Activated CD8-positive, alpha-beta memory T cell treated with anti-CD3 and anti-CD28 coated beads, Interleukin-2, amount 50 U/mL, for 48 hours (primary cell): ENCODE data around the gene RYR2.

Source experiments
- DNase-seq: peaks from one replicate; pipeline ENCODE4 v3.0.0-alpha.2; 2020

The RYR2 gene

DNA sequence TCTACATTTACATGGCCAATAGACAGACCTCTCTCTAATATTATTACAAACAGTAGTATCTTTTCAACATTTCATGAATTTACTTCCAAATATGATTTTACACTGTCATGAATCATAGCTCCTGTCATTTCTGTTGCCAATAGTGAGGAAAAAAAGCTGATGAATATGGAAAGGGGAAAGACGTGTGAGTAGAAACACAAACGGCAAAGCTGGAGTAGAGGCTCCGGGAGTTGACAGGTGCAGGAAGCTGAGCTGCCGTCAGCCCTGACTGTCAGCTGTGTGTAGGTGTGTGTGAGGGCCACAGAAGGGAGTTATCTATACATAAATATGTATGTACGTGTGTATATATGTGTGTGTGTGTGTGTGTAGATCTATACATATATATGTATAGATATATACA is 431.9 kb downstream of the RYR2 start:
- DNase-seq = no peak

DNA sequence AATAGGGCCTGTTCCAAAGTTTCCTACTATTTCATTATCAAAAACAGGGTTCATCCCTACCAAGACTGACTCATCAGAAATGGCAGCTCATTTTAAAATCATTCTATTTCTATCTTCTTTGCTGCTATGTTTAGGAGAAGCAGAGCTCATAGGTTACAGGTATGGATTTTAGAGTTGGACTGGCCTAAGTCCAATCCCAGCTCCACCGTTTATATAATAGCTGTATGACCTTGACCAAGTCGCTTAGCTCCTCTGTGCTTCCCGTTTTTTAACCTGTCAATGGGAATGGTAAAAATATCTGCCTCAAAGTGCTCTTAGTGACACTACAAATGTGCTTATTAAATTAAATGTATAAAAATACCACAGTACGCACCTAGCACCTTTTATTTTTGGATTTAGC is 436.1 kb downstream of the RYR2 start:
- no peak for DNase-seq

DNA sequence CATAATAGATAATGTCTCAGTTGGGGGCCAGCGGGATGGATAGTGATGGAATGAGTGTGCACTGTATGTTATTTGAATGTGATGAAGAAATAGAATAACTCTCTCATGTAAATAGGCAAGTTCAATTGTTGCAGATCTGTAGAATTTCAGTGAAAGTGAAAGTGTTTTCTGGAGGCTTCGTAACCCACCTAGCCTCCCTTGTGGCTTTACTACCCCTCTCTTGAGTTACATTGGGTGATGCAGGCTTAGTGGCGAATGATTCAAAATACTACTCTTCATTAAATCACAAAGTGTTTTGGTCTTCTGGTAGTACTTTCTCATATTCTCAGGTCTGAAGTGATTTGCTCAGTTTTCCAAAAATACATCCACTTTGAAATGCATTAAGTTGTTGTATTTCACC is 436.9 kb downstream of the RYR2 start:
- no peak for DNase-seq

DNA sequence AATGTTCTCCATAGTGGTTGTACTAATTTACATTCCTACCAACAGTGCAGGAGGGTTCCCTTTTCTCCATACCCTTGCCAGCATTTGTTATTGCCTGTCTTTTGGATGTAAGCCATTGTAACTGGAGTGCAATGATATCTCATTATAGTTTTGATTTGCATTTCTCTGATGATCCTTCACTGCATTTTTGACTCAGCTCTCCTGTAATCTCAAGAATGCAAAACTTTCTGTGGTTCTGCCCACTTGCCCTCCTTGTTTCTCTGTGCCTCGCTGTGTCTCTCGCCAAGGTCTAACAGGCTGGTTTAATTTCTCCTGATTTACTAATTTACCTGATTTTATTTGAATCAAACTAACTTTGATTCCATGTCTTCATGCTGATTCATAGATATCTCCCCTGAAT is 440.8 kb downstream of the RYR2 start:
- no peak for DNase-seq

DNA sequence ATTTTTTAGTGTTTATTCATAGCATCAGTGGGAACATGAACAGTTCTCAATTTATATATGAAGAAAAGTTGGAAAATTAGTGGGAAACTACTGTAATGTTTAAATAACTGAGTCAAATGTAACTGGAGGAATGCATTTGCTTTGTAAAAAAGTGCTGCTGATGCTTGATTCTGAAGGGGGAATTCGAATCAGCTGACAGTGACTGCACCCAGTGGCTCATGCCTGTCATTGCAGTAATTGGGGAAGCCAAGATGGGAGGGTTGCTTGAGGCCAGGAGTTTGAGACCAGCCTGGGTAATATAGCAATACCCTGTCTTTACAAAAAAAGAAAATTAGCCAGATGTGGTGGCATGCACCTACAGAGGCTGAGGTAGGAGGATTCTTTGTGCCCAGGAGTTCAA is 450.4 kb downstream of the RYR2 start:
- DNase-seq = no peak

DNA sequence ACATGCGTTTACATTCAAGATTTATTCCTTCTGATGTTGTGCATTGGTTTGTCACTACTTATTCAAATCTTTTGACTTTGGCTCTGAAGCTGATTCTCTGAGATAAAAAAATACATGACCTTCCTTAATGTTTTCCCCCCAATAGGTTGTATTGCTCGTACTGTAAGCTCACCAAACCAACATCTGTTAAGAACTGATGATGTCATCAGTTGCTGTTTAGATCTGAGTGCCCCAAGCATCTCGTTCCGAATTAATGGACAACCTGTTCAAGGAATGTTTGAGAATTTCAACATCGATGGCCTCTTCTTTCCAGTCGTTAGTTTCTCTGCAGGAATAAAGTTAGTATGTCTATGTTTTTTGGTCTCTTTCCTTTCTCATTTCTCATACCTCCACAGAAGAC is 458.6 kb downstream of the RYR2 start:
- no peak for DNase-seq

DNA sequence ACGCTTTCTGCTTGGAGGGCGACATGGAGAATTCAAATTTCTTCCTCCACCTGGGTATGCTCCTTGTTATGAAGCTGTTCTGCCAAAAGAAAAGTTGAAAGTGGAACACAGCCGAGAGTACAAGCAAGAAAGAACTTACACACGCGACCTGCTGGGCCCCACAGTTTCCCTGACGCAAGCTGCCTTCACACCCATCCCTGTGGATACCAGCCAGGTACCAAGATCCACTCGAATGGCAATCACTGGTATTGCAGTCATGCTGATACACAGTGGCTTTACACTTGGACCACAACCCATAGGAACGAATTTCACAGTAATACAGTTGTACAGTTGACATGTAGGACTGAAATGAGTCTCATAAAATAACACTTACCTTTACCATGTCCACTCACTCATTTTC is 461.3 kb downstream of the RYR2 start:
- DNase-seq = no peak

DNA sequence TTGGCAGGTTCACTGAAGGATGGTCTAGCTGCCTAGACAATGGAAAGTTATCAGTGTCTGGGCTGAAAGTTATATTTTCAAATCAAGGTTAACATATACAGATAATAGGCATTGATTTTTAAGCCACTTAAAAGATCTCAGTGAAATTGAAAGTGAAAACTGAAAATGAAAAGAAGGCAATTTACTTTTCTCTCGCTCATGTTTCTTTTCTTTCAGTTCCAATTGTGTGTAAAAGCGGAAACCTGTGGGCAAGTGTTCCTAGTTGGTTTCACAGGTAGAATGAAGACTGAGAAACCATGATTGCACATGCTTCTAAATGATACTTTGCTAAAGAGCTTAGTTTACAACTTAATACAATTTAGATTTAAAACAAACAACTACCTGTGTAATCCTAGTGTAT is 465.0 kb downstream of the RYR2 start:
- DNase-seq = no peak

DNA sequence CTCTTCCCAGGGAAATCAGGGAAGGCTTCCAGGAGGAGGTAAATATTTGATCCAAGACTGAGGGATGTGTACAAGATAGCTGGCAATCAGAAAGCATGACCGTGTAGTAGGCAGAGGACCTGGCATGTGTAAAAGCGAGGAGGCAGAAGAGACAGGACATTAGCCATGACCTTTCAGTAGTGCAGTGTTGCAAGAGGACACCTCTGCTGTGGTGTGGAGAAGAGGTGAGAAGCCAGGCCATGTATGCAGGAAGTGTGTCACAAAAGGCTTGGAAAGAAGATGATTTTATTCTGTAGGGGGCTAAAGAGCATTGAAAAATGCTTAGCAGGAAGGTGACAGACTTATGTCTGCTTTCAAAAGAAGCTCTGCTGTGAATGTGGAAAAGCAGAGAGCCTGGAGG is 467.8 kb downstream of the RYR2 start:
- DNase-seq = no peak

DNA sequence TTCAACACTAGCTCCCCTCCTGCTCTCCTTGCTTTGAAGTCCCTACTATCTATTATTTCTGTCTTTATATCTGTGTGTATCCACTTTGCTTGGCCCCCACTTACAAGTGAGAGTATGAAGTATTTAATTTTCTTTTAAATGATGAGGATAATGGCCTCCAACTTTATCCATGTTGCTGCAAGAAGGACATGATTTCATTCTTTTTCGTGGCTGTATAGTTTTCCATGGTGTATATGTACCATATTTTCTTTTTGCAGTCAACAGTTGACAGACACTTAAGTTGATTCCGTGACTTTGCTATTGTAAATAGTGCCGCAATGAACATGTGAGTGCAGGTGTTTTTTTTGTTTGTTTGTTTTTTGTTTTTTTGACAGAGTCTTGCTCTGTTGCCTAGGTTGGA is 483.1 kb downstream of the RYR2 start:
- DNase-seq = no peak

DNA sequence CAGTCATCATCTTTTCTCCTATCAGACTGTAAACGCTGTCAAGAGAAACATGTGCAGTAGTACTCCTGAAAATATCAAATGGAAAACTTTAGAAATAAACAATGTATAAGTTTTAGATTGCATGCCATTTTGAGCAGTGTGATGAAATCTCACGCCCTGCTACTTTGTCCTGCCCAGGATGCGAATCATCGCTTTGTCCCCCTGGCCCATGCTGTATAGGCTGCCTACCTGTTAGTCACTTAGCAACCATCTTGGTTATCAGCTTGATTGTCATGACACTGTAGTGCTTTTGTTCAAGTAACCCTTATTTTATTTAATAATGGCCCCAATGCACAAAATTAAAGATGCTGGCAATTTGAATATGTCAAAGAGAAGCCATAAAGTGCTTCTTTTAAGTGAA is 485.8 kb downstream of the RYR2 start:
- DNase-seq = no peak

DNA sequence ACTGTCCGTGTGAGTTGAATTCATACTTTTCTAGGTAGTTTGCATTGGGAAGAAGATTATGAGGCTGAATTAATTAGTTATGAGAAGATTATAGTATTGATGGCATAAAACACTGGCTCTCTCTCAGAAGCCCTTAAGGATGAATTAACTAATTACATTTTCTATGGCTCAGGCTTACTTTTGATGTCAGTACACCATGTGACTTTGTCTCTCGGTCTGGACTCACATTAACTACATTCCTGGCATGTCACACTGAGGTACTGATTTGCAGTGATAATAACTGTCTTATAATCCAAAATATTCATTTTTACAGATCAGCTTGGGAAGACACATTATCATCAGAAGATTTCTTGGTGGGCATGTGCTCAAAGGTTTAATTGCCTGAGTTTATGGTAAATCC is 486.6 kb downstream of the RYR2 start:
- DNase-seq = no peak

DNA sequence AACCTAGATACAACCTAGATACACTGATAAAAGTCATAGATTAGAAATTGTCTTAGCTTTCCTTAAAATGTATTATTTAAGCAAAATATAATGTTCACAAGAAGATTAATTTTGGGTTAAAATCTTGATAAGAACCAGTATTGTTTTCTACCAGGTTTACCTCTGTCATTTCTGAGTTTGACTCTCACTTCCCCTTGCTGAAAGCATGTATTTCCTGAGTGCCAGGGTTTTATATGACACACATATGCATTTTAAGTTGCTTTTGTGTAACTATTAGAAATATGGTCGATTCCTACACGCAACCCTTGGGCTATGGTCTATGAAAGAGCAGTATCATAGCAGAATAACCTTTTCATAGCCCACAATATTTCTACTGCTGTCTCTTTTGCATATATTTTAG is 497.1 kb downstream of the RYR2 start:
- no peak for DNase-seq

DNA sequence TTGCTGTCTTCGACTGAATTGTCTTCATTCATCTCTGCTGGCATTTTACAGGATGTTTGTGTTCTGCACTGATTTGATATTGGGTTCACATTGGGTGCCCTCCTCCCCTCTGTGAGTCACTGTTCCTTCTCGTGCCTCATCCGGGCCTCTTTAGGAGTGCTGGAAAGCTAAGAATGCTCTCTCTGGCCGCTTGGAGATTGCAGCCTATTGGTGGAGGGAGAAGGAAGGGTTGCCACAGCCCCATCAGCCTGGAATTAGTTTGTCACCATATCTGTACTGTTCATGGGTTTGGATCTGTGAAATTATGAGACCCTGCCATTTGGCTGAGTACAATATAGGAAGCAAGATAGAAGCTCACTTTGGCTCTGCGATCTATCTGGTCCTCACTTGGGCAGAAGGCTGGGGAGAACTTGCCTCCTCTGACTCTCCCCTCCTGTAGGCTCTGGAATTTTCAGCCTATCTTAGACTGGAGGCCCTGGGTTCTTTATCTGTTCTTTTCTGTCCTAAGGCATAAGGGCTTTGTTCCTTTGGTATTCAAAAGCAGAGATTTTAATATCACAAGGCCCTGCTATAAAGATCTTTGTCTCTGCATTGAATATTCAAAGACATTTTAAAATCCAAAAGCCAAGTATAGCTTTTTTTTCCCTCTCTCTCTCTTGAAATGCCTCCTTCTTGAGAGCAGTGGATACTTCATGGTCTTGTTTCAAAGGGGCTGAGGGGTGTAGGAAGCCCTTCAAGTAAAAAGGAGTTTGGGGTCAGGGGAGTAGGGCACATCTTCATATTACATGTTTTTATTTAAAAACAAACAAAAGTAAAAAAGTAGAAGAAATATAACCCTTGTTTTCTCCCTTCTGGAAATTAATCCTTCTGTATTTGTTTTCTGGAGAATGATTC is 500.8 kb downstream of the RYR2 start:
- no peak for DNase-seq

DNA sequence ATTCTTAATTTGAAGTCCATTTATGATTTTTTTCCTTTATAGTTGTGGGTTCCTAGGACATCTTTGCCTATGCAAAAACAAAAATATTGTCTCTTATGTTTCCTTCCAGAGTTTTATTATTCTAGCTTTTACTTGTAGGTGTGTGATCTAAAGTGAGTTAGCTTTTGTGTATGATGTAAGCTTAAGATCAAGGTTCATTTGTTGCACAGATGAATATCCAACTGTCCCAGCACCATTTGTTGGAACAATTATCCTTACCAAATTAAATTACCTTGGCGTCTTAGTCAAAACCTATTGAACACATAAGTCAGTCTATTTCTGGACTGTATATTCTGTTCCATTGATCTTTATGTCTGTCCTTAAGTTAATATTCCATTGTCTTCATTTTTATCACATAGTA is 511.1 kb downstream of the RYR2 start:
- no peak for DNase-seq

DNA sequence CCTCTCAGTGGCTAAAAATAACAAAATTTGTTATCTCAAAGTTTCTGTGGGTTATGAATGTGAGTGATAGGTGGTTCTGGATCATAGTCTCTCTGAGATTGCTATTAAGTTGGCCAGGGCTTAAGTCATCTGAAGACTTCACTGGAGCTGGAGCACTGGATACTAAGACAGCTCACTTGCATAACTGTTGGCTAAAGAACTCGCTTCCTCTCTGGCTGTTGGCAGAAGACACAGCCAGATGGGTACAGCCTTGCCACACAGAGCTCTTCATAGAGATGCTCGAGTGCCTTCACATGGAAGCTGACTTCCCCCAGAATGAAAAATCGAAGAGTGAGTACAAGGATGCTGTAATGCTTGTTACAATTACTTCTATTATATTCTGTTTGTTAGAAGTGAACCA is 514.9 kb downstream of the RYR2 start:
- DNase-seq = no peak

DNA sequence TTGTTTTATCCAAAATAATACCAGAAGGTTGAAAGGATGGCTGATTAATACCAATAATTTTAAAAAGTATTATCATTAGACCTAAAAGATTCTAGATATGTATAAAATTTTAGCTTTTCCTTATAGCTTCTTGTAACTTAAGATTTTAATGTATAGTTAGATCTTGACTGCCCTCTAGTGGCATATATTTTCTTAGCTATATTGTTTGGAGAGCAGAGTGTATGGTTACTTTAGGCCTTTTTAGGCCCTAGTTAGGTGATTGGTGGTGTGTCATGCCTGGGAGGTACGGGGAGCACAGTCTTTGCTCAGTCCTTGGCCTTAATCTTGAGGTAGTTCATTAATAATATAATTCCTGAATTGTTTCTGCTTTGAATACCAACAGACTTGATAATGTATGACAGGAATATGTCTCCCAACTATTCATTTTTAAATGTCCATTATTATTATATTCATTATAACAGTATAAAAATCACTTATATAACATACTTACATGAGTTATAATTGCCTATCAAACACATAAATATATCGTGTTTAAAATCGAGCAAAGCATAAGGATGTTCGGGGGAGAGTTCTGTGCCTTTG is 520.3 kb downstream of the RYR2 start:
- DNase-seq = no peak

DNA sequence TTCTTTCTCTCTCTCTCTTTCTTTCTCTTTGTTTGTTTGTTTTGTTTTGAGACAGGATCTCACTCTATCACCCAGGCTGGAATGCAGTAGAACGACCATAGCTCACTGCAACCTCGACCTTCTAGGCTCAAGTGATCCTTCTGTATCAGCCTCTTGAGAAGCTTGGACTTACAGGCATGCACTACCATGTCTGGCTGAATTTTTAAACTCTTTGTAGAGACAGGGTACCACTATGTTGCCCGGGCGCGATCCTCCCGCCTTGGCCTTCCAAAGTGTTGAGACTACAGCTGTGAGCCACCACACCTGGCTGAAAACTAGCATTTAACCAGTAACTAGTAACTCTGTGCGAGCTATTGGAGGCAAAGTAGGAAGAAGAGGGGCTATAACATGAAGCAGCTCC is 523.3 kb downstream of the RYR2 start:
- no peak for DNase-seq

DNA sequence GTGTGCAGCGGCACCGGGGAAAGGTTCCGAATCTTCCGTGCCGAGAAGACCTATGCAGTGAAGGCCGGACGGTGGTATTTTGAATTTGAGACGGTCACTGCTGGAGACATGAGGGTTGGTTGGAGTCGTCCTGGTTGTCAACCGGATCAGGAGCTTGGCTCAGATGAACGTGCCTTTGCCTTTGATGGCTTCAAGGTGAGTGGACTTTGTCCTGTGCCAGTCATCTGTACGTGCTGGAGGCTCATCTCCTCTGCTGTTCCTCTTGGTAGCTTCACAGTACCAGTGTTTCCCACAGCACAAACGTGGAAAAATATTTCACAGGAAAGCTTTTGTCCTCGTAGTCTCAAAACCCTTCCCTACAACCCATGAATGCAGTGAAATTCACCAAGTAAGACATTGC is 524.6 kb downstream of the RYR2 start:
- DNase-seq = no peak

DNA sequence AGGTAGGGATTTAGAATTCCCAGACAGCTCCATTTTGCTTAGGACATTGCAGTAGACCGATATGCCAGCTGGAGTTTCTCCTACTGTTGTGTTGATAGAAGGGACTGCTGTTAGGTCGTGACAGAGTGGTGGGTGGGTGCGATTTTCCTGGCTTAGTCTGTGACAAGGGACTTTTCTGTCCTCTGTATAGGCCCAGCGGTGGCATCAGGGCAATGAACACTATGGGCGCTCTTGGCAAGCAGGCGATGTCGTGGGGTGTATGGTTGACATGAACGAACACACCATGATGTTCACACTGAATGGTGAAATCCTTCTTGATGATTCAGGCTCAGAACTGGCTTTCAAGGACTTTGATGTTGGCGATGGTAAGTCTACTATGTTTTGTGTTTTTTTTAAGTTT is 527.0 kb downstream of the RYR2 start:
- no peak for DNase-seq

DNA sequence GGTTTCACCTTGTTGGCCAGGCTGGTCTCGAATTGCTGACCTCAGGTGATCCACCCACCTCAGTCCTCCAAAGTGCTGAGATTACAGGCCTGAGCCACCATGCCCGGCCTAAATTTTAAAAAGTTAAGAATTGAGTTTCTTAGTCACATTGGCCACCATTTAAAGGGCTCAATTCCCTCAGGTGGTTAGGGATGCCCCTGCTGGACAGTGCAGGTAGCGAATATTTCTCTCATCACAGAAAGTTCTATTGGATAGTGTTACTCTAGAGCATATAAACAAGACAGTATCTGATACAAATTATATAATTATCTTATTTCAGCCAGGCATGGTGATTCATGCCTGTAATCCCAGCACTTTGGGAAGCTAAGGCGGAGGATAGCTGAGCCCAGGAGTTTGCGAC is 528.5 kb downstream of the RYR2 start:
- DNase-seq = no peak

DNA sequence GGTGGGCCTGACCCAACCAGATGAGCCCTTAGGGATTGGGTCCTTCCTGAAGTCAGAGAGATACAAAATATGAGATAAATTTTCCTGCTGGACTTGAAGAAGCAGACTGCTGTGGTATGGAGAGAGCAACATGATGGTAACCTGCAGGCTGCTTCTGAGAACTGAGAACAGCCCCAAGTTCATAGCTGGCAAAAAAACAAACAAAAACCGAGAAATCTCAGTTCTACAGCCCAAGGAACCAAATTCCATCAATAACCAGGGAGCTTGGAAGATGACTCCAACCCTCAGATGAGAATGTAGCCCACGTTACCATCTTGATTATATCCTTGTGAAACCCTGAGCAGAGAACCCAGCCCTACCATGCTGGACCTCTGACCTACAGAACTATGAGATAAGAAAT is 532.6 kb downstream of the RYR2 start:
- no peak for DNase-seq

DNA sequence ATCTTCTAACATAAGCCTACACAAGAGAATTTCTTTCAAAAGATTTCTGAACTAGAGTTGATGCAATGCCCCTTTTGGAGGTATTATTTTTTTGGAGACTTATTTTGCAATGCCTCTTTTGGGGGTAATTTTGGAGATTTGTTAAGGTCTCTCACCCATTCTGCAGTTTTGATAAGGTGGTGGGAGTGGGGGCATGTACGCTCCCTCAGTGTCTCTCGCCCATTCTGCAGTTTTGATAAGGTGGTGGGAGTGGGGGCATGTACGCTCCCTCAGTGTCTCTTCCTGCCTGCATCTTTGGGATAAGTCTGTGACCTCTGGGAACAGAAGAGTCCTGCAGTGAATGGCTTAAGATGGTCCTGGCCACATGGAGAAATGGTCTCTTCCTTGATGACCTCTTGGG is 536.6 kb downstream of the RYR2 start:
- no peak for DNase-seq

DNA sequence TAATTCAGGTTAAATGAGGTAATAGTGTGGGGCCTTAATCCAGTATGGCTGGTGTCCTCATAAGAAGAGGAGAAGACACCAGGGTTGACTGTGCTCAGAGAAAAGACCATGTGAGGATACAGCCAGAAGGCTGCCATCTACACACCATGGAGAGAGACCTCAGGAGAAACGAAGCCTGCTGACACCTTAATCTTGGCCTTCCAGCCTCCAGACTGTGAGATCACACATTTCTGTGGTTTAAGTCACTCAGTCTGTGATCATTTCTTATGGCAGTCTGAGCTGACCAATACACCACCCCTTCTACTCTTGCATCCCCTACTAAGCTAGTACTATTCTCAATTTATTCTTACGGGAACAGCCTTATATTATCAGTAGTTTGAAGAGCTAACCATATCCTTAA is 538.7 kb downstream of the RYR2 start:
- no peak for DNase-seq

DNA sequence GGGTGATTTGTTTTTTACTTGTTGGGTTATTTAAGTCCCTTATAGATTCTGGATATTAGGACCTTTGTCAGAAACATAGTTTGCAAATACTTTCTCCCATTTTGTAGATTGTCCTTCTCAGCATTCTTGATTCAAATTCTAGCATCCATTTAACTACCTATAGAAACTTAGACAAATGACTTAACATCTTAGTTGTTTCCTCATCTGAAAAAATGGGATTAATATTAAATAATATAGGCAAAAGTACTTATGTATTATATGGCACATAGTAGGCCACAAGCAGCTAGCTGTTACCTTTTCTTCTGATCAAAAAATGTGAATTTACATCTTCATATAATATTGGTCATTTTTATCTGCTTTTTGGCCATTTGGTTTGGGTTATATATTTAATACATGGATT is 541.3 kb downstream of the RYR2 start:
- no peak for DNase-seq
